Mesothelial cell of epicardium (in vitro differentiated cells): Measurements from ENCODE around the gene HPGDS. TPM values are rescaled to one million over a fixed set of nuclear protein-coding genes. Genes with fewer than 3 reads are reported as not detected.

ENCODE experiments used
- DNase-seq, 2 experiments: peaks; one replicate each; pipeline ENCODE4 v3.0.0; 2021; ENCODE audit warnings: low spot score in 2 of 2; ENCODE audit not compliant: unreplicated experiment in 2 of 2
- H3K27ac Mint-ChIP-seq: 2 replicates; pipeline ENCODE4 v1.8.0; 2021; ENCODE audit warnings: mixed read lengths
- H3K27me3 Mint-ChIP-seq: 2 replicates; pipeline ENCODE4 v1.8.0; 2021; ENCODE audit warnings: low read depth, mixed read lengths
- H3K36me3 Mint-ChIP-seq: 2 replicates; pipeline ENCODE4 v1.8.0; 2021; ENCODE audit warnings: mixed read lengths
- H3K4me1 Mint-ChIP-seq: 2 replicates; pipeline ENCODE4 v1.8.0; 2021; ENCODE audit warnings: mixed read lengths
- H3K4me3 Mint-ChIP-seq: 2 replicates; pipeline ENCODE4 v1.8.0; 2021; ENCODE audit warnings: mild to moderate bottlenecking, moderate library complexity, mixed read lengths
- H3K9me3 Mint-ChIP-seq: 2 replicates; pipeline ENCODE4 v1.8.0; 2021; ENCODE audit warnings: mixed read lengths
- total RNA-seq: library from RNA; stranded (reverse); gene quantifications from 3 replicates; pipeline ENCODE4 v1.2.1, GENCODE V29; 2021
- TF ChIP-seq, protein P1 (sequence below): fragments of 200-600 bp; sonication (generic); IDR thresholded peaks from one replicate; pipeline ENCODE4 v1.5.0; 2021; ENCODE audit warnings: antibody characterized with exemption; ENCODE audit not compliant: unreplicated experiment

Gene HPGDS
- total RNA-seq, 1 donor from 2014 or later = not detected

- Mint-ChIP-seq H3K36me3 (peaks cover 39% of the 10 kb centered on the region), H3K4me3 (no peak overlapping the region), H3K27me3 (no peaks in the 10 kb centered on the region), H3K27ac (peak overlapping the region; percentile 54), H3K9me3 (peaks cover 4% of the 10 kb centered on the region), H3K4me1 (peaks cover 12% of the 10 kb centered on the region)
- DNase-seq = no peak
- TF ChIP-seq, protein P1, sequence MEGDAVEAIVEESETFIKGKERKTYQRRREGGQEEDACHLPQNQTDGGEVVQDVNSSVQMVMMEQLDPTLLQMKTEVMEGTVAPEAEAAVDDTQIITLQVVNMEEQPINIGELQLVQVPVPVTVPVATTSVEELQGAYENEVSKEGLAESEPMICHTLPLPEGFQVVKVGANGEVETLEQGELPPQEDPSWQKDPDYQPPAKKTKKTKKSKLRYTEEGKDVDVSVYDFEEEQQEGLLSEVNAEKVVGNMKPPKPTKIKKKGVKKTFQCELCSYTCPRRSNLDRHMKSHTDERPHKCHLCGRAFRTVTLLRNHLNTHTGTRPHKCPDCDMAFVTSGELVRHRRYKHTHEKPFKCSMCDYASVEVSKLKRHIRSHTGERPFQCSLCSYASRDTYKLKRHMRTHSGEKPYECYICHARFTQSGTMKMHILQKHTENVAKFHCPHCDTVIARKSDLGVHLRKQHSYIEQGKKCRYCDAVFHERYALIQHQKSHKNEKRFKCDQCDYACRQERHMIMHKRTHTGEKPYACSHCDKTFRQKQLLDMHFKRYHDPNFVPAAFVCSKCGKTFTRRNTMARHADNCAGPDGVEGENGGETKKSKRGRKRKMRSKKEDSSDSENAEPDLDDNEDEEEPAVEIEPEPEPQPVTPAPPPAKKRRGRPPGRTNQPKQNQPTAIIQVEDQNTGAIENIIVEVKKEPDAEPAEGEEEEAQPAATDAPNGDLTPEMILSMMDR = no peak
Measured at GRCh38 chr4:94262163-94263016, 80.2 kb downstream of the HPGDS start.

DNA sequence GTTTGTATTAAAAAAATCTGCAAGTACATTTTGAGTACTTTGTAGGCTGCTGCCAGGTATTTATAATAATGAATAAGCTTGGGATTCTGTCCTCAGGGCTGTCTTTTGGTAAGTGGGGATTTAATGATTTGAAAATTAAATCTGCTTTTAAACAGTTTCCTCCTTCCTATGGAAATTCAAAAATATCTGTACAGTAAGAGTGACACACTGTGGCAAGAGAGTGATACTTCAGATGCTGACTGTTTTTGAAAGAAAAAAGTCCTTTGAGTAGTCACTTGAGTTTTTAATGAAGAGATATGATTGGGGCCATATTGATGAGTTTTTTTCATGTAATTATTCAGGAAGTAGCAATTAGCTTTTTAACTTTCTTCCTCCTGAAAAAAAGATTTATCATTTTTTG lies 85.8 kb downstream of the HPGDS start:
- no peaks in the 10 kb centered on the region for H3K27me3 Mint-ChIP-seq

DNA sequence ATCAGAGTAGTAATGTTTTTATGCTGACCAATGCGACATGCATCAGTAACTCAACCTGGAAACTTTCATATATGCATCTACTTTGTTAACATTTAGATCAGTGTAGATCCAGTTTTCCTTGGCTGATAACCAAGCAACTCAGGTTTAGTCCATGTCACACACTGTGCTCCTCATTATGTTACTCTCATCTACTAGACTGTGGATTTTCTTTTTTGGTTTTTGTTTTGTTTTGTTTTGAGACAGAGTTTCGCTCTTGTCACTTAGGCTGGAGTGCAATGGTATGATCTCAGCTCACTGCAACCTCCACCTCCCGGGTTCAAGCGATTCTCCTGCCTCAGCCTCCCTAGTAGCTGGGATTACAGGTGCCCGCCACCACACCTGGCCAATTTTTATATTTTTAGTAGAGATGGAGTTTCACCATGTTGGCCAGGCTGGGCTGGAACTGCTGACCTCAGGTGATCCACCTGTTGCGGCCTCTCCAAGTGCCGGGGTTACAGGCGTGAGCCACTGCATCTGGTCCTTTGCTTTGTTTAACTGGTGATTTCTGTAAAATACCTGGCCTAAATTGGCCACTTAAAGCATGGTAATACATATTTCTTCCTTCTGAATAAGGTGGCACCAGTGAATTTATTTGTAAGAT lies 86.4 kb downstream of the HPGDS start:
- TF ChIP-seq, protein P1 = no peak
- H3K36me3 Mint-ChIP-seq = peaks cover 29% of the 10 kb centered on the region
- no peak overlapping the region for H3K4me3 Mint-ChIP-seq
- no peak for DNase-seq
- H3K4me1 Mint-ChIP-seq = peaks cover 12% of the 10 kb centered on the region
- H3K27me3 Mint-ChIP-seq = no peaks in the 10 kb centered on the region
- H3K9me3 Mint-ChIP-seq = no peaks in the 10 kb centered on the region
- no peak overlapping the region for H3K27ac Mint-ChIP-seq

More for the DNA sequence above, 85.8 kb downstream of the HPGDS start:
- Mint-ChIP-seq H3K36me3 (peaks cover 29% of the 10 kb centered on the region), H3K9me3 (peaks cover under 1% of the 10 kb centered on the region), H3K27ac (no peak overlapping the region), H3K4me3 (no peak overlapping the region), H3K4me1 (peaks cover 13% of the 10 kb centered on the region)
- TF ChIP-seq, protein P1 = no peak
- no peak for DNase-seq

- Mint-ChIP-seq H3K4me1 (peaks cover 12% of the 10 kb centered on the region), H3K36me3 (peaks cover 32% of the 10 kb centered on the region)
- TF ChIP-seq, protein P1 = no peak
Measured at GRCh38 chr4:94253036-94253435, 89.6 kb downstream of the HPGDS start.

GRCh38 chr4:94251094-94251493 lies 91.5 kb downstream of the HPGDS start:
- no peak for DNase-seq
- no peak overlapping the region for H3K4me3 Mint-ChIP-seq
- H3K9me3 Mint-ChIP-seq = no peaks in the 10 kb centered on the region
- H3K27ac Mint-ChIP-seq = no peak overlapping the region
- H3K4me1 Mint-ChIP-seq = peaks cover 12% of the 10 kb centered on the region
- TF ChIP-seq, protein P1 = no peak
- H3K27me3 Mint-ChIP-seq = no peaks in the 10 kb centered on the region
- H3K36me3 Mint-ChIP-seq = peaks cover 34% of the 10 kb centered on the region

More at GRCh38 chr4:94253036-94253435, 89.6 kb downstream of the HPGDS start:
- H3K27me3 Mint-ChIP-seq = no peaks in the 10 kb centered on the region
- H3K9me3 Mint-ChIP-seq = no peaks in the 10 kb centered on the region
- no peak overlapping the region for H3K4me3 Mint-ChIP-seq
- peak overlapping the region; percentile 30 for H3K27ac Mint-ChIP-seq
- no peak for DNase-seq

Other genes starting within 250 kb of the HPGDS start
- 62.7 to 65.3 TPM (median 63.6 TPM) in 3 replicates for gene SMARCAD1, start 135.0 kb downstream of the HPGDS start, total RNA-seq
- gene PDLIM5, start 109.1 kb upstream of the HPGDS start, total RNA-seq = 60.7 to 65.1 TPM (median 64.6 TPM) in 3 replicates